HG03442 (cell line): Measurements from ENCODE around the gene P2RY2.

Experiments used
- ATAC-seq: cut with Tn5 transposase; IDR thresholded peaks from one replicate; pipeline ENCODE4 v1.9.1; 2021; ENCODE audit warnings: mild to moderate bottlenecking, moderate library complexity; ENCODE audit not compliant: unreplicated experiment

The P2RY2 gene

GRCh38 chr11:73281796-73282660 is 63.9 kb downstream of the P2RY2 start:
- ATAC-seq: no peak

GRCh38 chr11:73283276-73284000 is 65.4 kb downstream of the P2RY2 start:
- no peak for ATAC-seq

GRCh38 chr11:73284106-73284505 is 66.0 kb downstream of the P2RY2 start:
- no peak for ATAC-seq

GRCh38 chr11:73285721-73286120 is 67.6 kb downstream of the P2RY2 start:
- no peak for ATAC-seq
